GM23338 (cell line): Measurements from ENCODE around the gene TPK1. TPM values are rescaled to one million over a fixed set of nuclear protein-coding genes. Genes with fewer than 3 reads are reported as not detected.

Experiments used
- ATAC-seq: fragments of 200-7000 bp; cut with Tn5 transposase; 3 replicates; pipeline ENCODE4 v1.9.1; 2020
- DNase-seq: peaks from one replicate; pipeline ENCODE4 v3.0.0-alpha.2; 2015; ENCODE audit warnings: low spot score
- H2AFZ ChIP-seq: fragments of 200-600 bp; sonication (generic); 2 replicates; pipeline ENCODE4 v1.8.0; 2016; ENCODE audit warnings: antibody characterized with exemption, mild to moderate bottlenecking, moderate library complexity
- H3F3A ChIP-seq: fragments of 200-600 bp; sonication (generic); replicated peaks from 2 replicates; pipeline ENCODE4 v1.8.0; 2017; ENCODE audit warnings: antibody characterized with exemption, mixed run types, low read depth
- H3K27ac ChIP-seq: fragments of 200-600 bp; sonication (generic); 2 replicates; pipeline ENCODE4 v1.6.1; 2016; ENCODE audit warnings: low read depth
- H3K27me3 ChIP-seq: fragments of 200-600 bp; sonication (generic); 2 replicates; pipeline ENCODE4 v1.8.0; 2016; ENCODE audit warnings: mild to moderate bottlenecking, mixed run types, moderate library complexity; ENCODE audit not compliant: insufficient read depth
- H3K36me3 ChIP-seq: fragments of 200-600 bp; sonication (generic); 2 replicates; pipeline ENCODE4 v1.8.0; 2016; ENCODE audit warnings: mild to moderate bottlenecking; ENCODE audit not compliant: insufficient read depth
- H3K4me1 ChIP-seq: fragments of 200-600 bp; sonication (generic); 2 replicates; pipeline ENCODE4 v1.8.0; 2016; ENCODE audit warnings: mild to moderate bottlenecking, moderate library complexity; ENCODE audit not compliant: insufficient read depth
- H3K4me2 ChIP-seq: fragments of 200-600 bp; sonication (generic); 2 replicates; pipeline ENCODE4 v1.7.1; 2017; ENCODE audit warnings: mixed run types
- H3K4me3 ChIP-seq: fragments of 200-600 bp; sonication (generic); 2 replicates; pipeline ENCODE4 v1.6.1; 2016; ENCODE audit warnings: mixed run types
- H3K79me2 ChIP-seq: fragments of 200-600 bp; sonication (generic); replicated peaks from 2 replicates; pipeline ENCODE4 v1.8.0; 2017; ENCODE audit warnings: mild to moderate bottlenecking; ENCODE audit not compliant: insufficient read depth
- H3K9me2 ChIP-seq: fragments of 200-600 bp; sonication (generic); 2 replicates; pipeline ENCODE4 v1.8.0; 2017; ENCODE audit not compliant: insufficient read depth
- H4K20me1 ChIP-seq: fragments of 200-600 bp; sonication (generic); replicated peaks from 2 replicates; pipeline ENCODE4 v1.8.0; 2017; ENCODE audit warnings: mild to moderate bottlenecking; ENCODE audit not compliant: insufficient read depth
- H3K27ac Mint-ChIP-seq: 2 replicates; pipeline ENCODE4 v1.8.0; 2020; ENCODE audit warnings: inconsistent platforms, mild to moderate bottlenecking, moderate library complexity, mixed read lengths
- H3K27me3 Mint-ChIP-seq: 3 replicates; pipeline ENCODE4 v1.8.0; 2022; ENCODE audit warnings: low read depth, mild to moderate bottlenecking, moderate library complexity, mixed read lengths, inconsistent platforms; ENCODE audit not compliant: insufficient read depth, poor library complexity
- H3K36me3 Mint-ChIP-seq: 3 replicates; pipeline ENCODE4 v1.8.0; 2021; ENCODE audit warnings: low read depth, mild to moderate bottlenecking, inconsistent platforms, moderate library complexity, mixed read lengths
- H3K4me1 Mint-ChIP-seq: 3 replicates; pipeline ENCODE4 v1.8.0; 2020; ENCODE audit warnings: mild to moderate bottlenecking, inconsistent platforms, mixed read lengths
- H3K4me3 Mint-ChIP-seq: 3 replicates; pipeline ENCODE4 v1.8.0; 2021; ENCODE audit warnings: moderate library complexity, mild to moderate bottlenecking, inconsistent platforms, mixed read lengths
- H3K9me3 Mint-ChIP-seq: 3 replicates; pipeline ENCODE4 v1.8.0; 2020; ENCODE audit warnings: moderate library complexity, mild to moderate bottlenecking, inconsistent platforms, mixed read lengths
- CREB1 ChIP-seq: fragments of 250-450 bp; sonication (Bioruptor Pico); IDR thresholded peaks from 2 replicates; pipeline ENCODE4 v1.5.0; 2020; ENCODE audit warnings: low read depth, mild to moderate bottlenecking, moderate library complexity
- EZH2 ChIP-seq: fragments of 200-600 bp; sonication (generic); IDR thresholded peaks from one replicate; pipeline ENCODE4 v1.8.0; 2017; ENCODE audit warnings: antibody characterized with exemption, mild to moderate bottlenecking, low read depth; ENCODE audit not compliant: unreplicated experiment
- JUNB ChIP-seq: IDR thresholded peaks from one replicate; pipeline ENCODE4 v1.6.1; 2016; ENCODE audit warnings: antibody characterized with exemption; ENCODE audit not compliant: unreplicated experiment
- NANOG ChIP-seq: IDR thresholded peaks from 2 replicates; pipeline ENCODE4 v1.6.1; 2016; ENCODE audit warnings: antibody characterized with exemption, borderline replicate concordance
- POLR2AphosphoS5 ChIP-seq: IDR thresholded peaks from 2 replicates; pipeline ENCODE4 v1.6.1; 2016; ENCODE audit warnings: antibody characterized with exemption, low read depth
- ZNF114 ChIP-seq: fragments of 250-450 bp; sonication (Bioruptor Pico); IDR thresholded peaks from 2 replicates; pipeline ENCODE4 v1.5.0; 2020; ENCODE audit warnings: mild to moderate bottlenecking, moderate library complexity
- ZNF331 ChIP-seq: fragments of 250-450 bp; sonication (Bioruptor Pico); IDR thresholded peaks from 2 replicates; pipeline ENCODE4 v1.5.0; 2020; ENCODE audit warnings: low read depth, mild to moderate bottlenecking, moderate library complexity
- polyA plus RNA-seq: library from polyadenylated mRNA; unstranded; fragments of >200 nt; fragmentation: Nextera tagmentation; extraction: Ambion mirVana; gene quantifications from 2 replicates; pipeline ENCODE4 v1.2.1, GENCODE V29; 2016
- total RNA-seq: library from RNA; depleted of rRNA; stranded (reverse); fragments of >200 nt; shearing (Covaris generic); gene quantifications from 2 replicates; pipeline ENCODE4 v1.2.3, GENCODE V29; 2014
- TF ChIP-seq, protein P1 (sequence below): IDR thresholded peaks from one replicate; pipeline ENCODE4 v1.6.1; 2018; ENCODE audit warnings: antibody characterized with exemption; ENCODE audit not compliant: unreplicated experiment
- TF ChIP-seq, protein P2 (sequence below): IDR thresholded peaks from 2 replicates; pipeline ENCODE4 v1.6.1; 2016; ENCODE audit warnings: antibody characterized with exemption
- TF ChIP-seq, protein P3 (sequence below), 2 experiments: fragments of 200-600 bp in 1 of 2; sonication (generic) in 1 of 2; conservative IDR thresholded peaks; 2 replicates each; pipeline versions ENCODE4 v1.5.1 to v1.6.1; 2016 to 2017; ENCODE audit warnings: antibody characterized with exemption in 2 of 2, low read depth in 2 of 2, mild to moderate bottlenecking in 2 of 2, moderate library complexity in 1 of 2
- TF ChIP-seq, protein P4 (sequence below): fragments of 250-450 bp; sonication (Bioruptor Pico); IDR thresholded peaks from 2 replicates; pipeline ENCODE4 v1.5.0; 2020; ENCODE audit warnings: mild to moderate bottlenecking, moderate library complexity

The TPK1 gene
- total and polyA plus RNA-seq, 2 experiments from 2014 or later = 2.6 to 2.9 TPM

DNA sequence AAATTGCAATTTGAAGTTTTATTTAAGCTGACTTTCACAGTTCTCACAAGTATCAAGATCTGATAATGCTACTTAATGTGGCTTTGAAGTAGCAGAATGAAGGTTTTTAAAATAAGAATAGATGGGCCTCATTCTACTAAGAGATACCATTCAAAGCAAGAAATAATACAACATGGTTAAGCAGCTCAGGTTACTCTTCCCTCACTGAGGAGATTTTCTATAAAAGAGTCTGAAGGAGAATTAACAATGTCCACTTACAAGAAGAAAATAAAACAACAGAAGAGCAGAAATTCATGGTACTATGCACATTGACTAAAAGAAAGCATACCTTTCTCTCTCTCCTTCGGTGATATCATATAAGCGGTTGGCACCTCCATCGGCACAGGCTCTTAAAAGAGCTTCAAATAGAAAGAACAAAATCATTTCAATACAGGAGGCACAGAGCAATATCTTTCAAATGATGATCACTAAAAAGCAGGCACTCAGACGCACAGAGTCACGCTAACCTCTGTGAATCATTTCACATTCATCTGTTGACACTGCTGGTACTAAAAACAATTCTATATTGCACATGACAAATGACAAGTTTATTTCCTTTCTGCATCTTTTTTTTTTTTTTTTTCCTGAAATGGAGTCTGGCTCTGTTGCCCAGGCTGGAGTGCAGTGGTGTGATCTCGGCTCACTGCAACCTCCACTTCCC, 153.1 kb downstream of the TPK1 start:
- Mint-ChIP-seq H3K4me3 (no peak overlapping the region), H3K4me1 (peaks cover 16% of the 10 kb centered on the region; the same call in 2 of the 3 replicates), H3K36me3 (no peaks in the 10 kb centered on the region), H3K27me3 (peaks cover 2% of the 10 kb centered on the region), H3K27ac (no peak overlapping the region; the same call in 1 of the 2 replicates), H3K9me3 (no peaks in the 10 kb centered on the region)
- no peaks in the 10 kb centered on the region for H3K36me3 ChIP-seq
- no peaks in the 10 kb centered on the region for H3K27me3 ChIP-seq
- no peaks in the 10 kb centered on the region for H3F3A ChIP-seq
- H2AFZ ChIP-seq = no peak overlapping the region
- H3K4me2 ChIP-seq = peak overlapping the region; percentile 23; the same call in 1 of the 2 replicates
- H3K4me1 ChIP-seq = peaks cover 10% of the 10 kb centered on the region
- ATAC-seq = no peak
- H3K79me2 ChIP-seq = no peaks in the 10 kb centered on the region
- DNase-seq = no peak
- no peaks in the 10 kb centered on the region for H4K20me1 ChIP-seq
- H3K27ac ChIP-seq = no peak overlapping the region
- H3K4me3 ChIP-seq = no peak overlapping the region
- TF ChIP-seq EZH2 = no peak
- no peak for TF ChIP-seq POLR2AphosphoS5
- TF ChIP-seq JUNB = no peak
- TF ChIP-seq ZNF114 = no peak
- TF ChIP-seq, protein P1, sequence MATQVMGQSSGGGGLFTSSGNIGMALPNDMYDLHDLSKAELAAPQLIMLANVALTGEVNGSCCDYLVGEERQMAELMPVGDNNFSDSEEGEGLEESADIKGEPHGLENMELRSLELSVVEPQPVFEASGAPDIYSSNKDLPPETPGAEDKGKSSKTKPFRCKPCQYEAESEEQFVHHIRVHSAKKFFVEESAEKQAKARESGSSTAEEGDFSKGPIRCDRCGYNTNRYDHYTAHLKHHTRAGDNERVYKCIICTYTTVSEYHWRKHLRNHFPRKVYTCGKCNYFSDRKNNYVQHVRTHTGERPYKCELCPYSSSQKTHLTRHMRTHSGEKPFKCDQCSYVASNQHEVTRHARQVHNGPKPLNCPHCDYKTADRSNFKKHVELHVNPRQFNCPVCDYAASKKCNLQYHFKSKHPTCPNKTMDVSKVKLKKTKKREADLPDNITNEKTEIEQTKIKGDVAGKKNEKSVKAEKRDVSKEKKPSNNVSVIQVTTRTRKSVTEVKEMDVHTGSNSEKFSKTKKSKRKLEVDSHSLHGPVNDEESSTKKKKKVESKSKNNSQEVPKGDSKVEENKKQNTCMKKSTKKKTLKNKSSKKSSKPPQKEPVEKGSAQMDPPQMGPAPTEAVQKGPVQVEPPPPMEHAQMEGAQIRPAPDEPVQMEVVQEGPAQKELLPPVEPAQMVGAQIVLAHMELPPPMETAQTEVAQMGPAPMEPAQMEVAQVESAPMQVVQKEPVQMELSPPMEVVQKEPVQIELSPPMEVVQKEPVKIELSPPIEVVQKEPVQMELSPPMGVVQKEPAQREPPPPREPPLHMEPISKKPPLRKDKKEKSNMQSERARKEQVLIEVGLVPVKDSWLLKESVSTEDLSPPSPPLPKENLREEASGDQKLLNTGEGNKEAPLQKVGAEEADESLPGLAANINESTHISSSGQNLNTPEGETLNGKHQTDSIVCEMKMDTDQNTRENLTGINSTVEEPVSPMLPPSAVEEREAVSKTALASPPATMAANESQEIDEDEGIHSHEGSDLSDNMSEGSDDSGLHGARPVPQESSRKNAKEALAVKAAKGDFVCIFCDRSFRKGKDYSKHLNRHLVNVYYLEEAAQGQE = no peak
- TF ChIP-seq ZNF331 (CRISPR knock-in tag) = no peak
- TF ChIP-seq, protein P2, sequence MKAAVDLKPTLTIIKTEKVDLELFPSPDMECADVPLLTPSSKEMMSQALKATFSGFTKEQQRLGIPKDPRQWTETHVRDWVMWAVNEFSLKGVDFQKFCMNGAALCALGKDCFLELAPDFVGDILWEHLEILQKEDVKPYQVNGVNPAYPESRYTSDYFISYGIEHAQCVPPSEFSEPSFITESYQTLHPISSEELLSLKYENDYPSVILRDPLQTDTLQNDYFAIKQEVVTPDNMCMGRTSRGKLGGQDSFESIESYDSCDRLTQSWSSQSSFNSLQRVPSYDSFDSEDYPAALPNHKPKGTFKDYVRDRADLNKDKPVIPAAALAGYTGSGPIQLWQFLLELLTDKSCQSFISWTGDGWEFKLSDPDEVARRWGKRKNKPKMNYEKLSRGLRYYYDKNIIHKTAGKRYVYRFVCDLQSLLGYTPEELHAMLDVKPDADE = no peak
- TF ChIP-seq, protein P3, sequence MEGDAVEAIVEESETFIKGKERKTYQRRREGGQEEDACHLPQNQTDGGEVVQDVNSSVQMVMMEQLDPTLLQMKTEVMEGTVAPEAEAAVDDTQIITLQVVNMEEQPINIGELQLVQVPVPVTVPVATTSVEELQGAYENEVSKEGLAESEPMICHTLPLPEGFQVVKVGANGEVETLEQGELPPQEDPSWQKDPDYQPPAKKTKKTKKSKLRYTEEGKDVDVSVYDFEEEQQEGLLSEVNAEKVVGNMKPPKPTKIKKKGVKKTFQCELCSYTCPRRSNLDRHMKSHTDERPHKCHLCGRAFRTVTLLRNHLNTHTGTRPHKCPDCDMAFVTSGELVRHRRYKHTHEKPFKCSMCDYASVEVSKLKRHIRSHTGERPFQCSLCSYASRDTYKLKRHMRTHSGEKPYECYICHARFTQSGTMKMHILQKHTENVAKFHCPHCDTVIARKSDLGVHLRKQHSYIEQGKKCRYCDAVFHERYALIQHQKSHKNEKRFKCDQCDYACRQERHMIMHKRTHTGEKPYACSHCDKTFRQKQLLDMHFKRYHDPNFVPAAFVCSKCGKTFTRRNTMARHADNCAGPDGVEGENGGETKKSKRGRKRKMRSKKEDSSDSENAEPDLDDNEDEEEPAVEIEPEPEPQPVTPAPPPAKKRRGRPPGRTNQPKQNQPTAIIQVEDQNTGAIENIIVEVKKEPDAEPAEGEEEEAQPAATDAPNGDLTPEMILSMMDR (conservative IDR thresholded peaks at IDR 0.05; ENCODE audit: low read depth in 2 of 2) = no peak
- no peak for TF ChIP-seq NANOG
- TF ChIP-seq CREB1 = no peak
- TF ChIP-seq, protein P4, sequence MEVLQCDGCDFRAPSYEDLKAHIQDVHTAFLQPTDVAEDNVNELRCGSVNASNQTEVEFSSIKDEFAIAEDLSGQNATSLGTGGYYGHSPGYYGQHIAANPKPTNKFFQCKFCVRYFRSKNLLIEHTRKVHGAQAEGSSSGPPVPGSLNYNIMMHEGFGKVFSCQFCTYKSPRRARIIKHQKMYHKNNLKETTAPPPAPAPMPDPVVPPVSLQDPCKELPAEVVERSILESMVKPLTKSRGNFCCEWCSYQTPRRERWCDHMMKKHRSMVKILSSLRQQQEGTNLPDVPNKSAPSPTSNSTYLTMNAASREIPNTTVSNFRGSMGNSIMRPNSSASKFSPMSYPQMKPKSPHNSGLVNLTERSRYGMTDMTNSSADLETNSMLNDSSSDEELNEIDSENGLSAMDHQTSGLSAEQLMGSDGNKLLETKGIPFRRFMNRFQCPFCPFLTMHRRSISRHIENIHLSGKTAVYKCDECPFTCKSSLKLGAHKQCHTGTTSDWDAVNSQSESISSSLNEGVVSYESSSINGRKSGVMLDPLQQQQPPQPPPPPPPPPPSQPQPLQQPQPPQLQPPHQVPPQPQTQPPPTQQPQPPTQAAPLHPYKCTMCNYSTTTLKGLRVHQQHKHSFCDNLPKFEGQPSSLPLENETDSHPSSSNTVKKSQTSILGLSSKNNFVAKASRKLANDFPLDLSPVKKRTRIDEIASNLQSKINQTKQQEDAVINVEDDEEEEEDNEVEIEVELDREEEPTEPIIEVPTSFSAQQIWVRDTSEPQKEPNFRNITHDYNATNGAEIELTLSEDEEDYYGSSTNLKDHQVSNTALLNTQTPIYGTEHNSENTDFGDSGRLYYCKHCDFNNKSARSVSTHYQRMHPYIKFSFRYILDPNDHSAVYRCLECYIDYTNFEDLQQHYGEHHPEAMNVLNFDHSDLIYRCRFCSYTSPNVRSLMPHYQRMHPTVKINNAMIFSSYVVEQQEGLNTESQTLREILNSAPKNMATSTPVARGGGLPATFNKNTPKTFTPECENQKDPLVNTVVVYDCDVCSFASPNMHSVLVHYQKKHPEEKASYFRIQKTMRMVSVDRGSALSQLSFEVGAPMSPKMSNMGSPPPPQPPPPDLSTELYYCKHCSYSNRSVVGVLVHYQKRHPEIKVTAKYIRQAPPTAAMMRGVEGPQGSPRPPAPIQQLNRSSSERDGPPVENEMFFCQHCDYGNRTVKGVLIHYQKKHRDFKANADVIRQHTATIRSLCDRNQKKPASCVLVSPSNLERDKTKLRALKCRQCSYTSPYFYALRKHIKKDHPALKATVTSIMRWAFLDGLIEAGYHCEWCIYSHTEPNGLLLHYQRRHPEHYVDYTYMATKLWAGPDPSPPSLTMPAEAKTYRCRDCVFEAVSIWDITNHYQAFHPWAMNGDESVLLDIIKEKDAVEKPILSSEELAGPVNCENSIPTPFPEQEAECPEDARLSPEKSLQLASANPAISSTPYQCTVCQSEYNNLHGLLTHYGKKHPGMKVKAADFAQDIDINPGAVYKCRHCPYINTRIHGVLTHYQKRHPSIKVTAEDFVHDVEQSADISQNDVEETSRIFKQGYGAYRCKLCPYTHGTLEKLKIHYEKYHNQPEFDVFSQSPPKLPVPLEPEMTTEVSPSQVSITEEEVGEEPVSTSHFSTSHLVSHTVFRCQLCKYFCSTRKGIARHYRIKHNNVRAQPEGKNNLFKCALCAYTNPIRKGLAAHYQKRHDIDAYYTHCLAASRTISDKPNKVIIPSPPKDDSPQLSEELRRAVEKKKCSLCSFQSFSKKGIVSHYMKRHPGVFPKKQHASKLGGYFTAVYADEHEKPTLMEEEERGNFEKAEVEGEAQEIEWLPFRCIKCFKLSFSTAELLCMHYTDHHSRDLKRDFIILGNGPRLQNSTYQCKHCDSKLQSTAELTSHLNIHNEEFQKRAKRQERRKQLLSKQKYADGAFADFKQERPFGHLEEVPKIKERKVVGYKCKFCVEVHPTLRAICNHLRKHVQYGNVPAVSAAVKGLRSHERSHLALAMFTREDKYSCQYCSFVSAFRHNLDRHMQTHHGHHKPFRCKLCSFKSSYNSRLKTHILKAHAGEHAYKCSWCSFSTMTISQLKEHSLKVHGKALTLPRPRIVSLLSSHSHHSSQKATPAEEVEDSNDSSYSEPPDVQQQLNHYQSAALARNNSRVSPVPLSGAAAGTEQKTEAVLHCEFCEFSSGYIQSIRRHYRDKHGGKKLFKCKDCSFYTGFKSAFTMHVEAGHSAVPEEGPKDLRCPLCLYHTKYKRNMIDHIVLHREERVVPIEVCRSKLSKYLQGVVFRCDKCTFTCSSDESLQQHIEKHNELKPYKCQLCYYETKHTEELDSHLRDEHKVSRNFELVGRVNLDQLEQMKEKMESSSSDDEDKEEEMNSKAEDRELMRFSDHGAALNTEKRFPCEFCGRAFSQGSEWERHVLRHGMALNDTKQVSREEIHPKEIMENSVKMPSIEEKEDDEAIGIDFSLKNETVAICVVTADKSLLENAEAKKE = no peak
- no peaks in the 10 kb centered on the region for H3K9me2 ChIP-seq
